Measurements from ENCODE around the gene C6orf141. TPM values are rescaled to one million over a fixed set of nuclear protein-coding genes. Genes with fewer than 3 reads are reported as not detected.

C6orf141 gene
- total and polyA plus RNA-seq, 2 of the 8 experiments (the other 6 are each of a cell fraction or from before 2014, with no cell fraction given) = 7.6 to 16.1 TPM

DNA sequence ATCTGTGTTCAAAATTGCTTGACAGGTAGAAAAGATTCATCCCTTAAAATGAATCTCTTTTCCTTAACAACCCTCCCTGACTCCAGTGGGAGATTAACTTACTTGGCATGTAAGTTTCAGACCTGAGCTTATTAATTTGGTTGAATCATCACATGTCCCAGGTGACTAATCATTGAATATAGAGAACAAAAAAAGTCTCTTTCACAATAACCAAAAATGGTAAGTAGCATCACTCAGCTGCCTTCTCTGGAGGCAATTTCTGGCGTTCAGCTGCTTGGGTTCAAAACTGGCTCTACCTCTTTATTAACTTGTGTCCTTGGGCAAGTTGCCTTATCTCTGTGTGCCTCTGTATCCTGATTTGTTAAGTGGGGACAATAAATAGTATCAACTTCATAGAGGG lies 2.9 kb downstream of the C6orf141 start:
- H3K36me3 ChIP-seq (ENCODE audit: control insufficient read depth in 2 of 4, insufficient read depth in 4 of 4, low read length in 3 of 4) = peaks cover 2 to 55% (median 8%) of the 10 kb centered on the region in 4 experiments; a peak in 6 of 8 replicates
- H2AFZ ChIP-seq (ENCODE audit: low read length) = no peak overlapping the region
- H3K23me2 ChIP-seq (ENCODE audit: low read depth, low read length) = peaks cover 15% of the 10 kb centered on the region
- peak overlapping the region; percentile 15 to 97 (median 70); a peak in 5 of 8 replicates for H3K4me3 ChIP-seq (ENCODE audit: extremely low read depth in 1 of 4, insufficient read depth in 2 of 4, low read depth in 3 of 4, low read length in 4 of 4)
- no peak overlapping the region for H3K14ac ChIP-seq (ENCODE audit: insufficient read length)
- H3K79me1 ChIP-seq (ENCODE audit: low read depth, low read length) = no peaks in the 10 kb centered on the region
- H3K27me3 ChIP-seq (replicated peaks in 1 of 4; ENCODE audit: control insufficient read depth in 3 of 4, extremely low read depth in 1 of 4, insufficient read depth in 3 of 4, low read length in 3 of 4) = peaks cover 0 to 10% (median 1%) of the 10 kb centered on the region in 4 experiments; a peak in 4 of 7 replicates
- H3K4me1 ChIP-seq (replicated peaks in 1 of 4; ENCODE audit: control insufficient read depth in 3 of 4, insufficient read depth in 4 of 4, low read length in 3 of 4) = peaks cover 4 to 25% (median 9%) of the 10 kb centered on the region in 4 experiments
- no peak overlapping the region for H2BK120ac ChIP-seq (replicated peaks; ENCODE audit: low read depth, low read length)
- H3K9ac ChIP-seq (replicated peaks in 1 of 4; ENCODE audit: extremely low read depth in 1 of 4, low read depth in 3 of 4, low read length in 3 of 4) = no peak overlapping the region
- no peak overlapping the region for H2BK15ac ChIP-seq (ENCODE audit: low read length)
- 100% methylated on average over 1 of the region's 1 CpG; no CpG with 5 or more reads in 1 of the 2 experiments for WGBS, 2 experiments (ENCODE audit: extremely low coverage in 1 of 2, insufficient coverage in 1 of 2, insufficient read length in 1 of 2, insufficient replicate concordance in 2 of 2, low coverage in 1 of 2, low lambda C conversion rate in 2 of 2, missing lambda C conversion rate in 1 of 2)
- no peak overlapping the region for H3K23ac ChIP-seq (ENCODE audit: insufficient read length)
- no peak overlapping the region for H3K27ac ChIP-seq (ENCODE audit: low read depth, low read length)
- no peak overlapping the region for H4K91ac ChIP-seq (replicated peaks; ENCODE audit: insufficient read length, low read length)
- no peak overlapping the region for H3K56ac ChIP-seq (replicated peaks; ENCODE audit: insufficient read length, low read depth, low read length)
- TF ChIP-seq HDAC6 (IDR thresholded peaks at IDR 0.05; ENCODE audit: low read depth, low read length) (no peak), KDM5A (IDR thresholded peaks at IDR 0.05; ENCODE audit: low read length) (no peak), EP300 (IDR thresholded peaks at IDR 0.05; ENCODE audit: borderline replicate concordance in 1 of 2, low read depth in 2 of 2, low read length in 2 of 2) (no peak), BRCA1 (IDR thresholded peaks at IDR 0.05; ENCODE audit: low read depth, low read length) (no peak), RAD21 (IDR thresholded peaks at IDR 0.05 in 1 of 2, conservative IDR thresholded peaks at IDR 0.05 in 1 of 2; ENCODE audit: low read depth in 2 of 2, low read length in 2 of 2) (no peak), EZH2 (IDR thresholded peaks at IDR 0.05; ENCODE audit: low read depth, low read length, severe bottlenecking) (no peak), SP1 (IDR thresholded peaks at IDR 0.05; ENCODE audit: low read depth, low read length) (no peak), POLR2A (IDR thresholded peaks at IDR 0.05; ENCODE audit: control extremely low read depth in 1 of 2, low read depth in 2 of 2, low read length in 2 of 2) (no peak), ATF3 (IDR thresholded peaks at IDR 0.05; ENCODE audit: insufficient read depth, low read depth, low read length) (no peak), YY1 (IDR thresholded peaks at IDR 0.05; ENCODE audit: low read depth, low read length) (no peak)
- POLR2A ChIA-PET (ENCODE audit: partially characterized antibody) = interaction anchor here (0.7 kb wide), 1 partner anchor 32 kb away, joined by 3 read pairs; no protein-coding TSS in a partner anchor
- no peak overlapping the region for H3K18ac ChIP-seq (ENCODE audit: extremely low read depth, low read length)
- H3K9me3 ChIP-seq (ENCODE audit: insufficient read depth in 2 of 2, low read depth in 1 of 2, low read length in 1 of 2) = no peaks in the 10 kb centered on the region
- DNase-seq (ENCODE audit: low read depth in 1 of 2, low spot score in 2 of 2) (no peak), FAIRE-seq (no peak)
- H2BK5ac ChIP-seq (ENCODE audit: low read depth, low read length) = no peak overlapping the region
- no peak overlapping the region for H2BK12ac ChIP-seq (ENCODE audit: low read depth, low read length)
- no peak overlapping the region for H4K5ac ChIP-seq (ENCODE audit: insufficient read length, low read depth, low read length)
- H2AK5ac ChIP-seq (ENCODE audit: low read depth, low read length) = no peak overlapping the region
- H3K4me2 ChIP-seq (ENCODE audit: insufficient read depth in 1 of 2, low read depth in 2 of 2, low read length in 2 of 2) = peak overlapping the region in 1 of 2 experiments; percentile 95; a peak in 2 of 4 replicates
- H4K20me1 ChIP-seq (replicated peaks in 1 of 2; ENCODE audit: control insufficient read depth in 1 of 2, insufficient read depth in 2 of 2, low read length in 2 of 2) = peaks cover 2 to 4% of the 10 kb centered on the region in 2 experiments
- H2BK20ac ChIP-seq (ENCODE audit: low read length) = no peak overlapping the region
- H4K8ac ChIP-seq (ENCODE audit: extremely low read depth, insufficient read depth, low read length) = no peak overlapping the region
- CTCF ChIA-PET (ENCODE audit: partially characterized antibody) = interaction anchor here (1.0 to 2.4 kb wide), 4 partner anchors 21 to 478 kb away, joined by 4 to 8 read pairs (median 6); no protein-coding TSS in a partner anchor
- H3K79me2 ChIP-seq (ENCODE audit: control insufficient read depth in 1 of 2, insufficient read depth in 2 of 2, low read length in 2 of 2) = peaks cover 0 to 20% of the 10 kb centered on the region in 2 experiments; a peak in 2 of 4 replicates
- no peak overlapping the region for H3K4ac ChIP-seq (replicated peaks; ENCODE audit: insufficient read length, low read depth, low read length)
